H1 (cell line): ENCODE measurements around the gene FAS. TPM values are rescaled to one million over a fixed set of nuclear protein-coding genes. Genes with fewer than 3 reads are reported as not detected.

Experiments
- CHD7 ChIP-seq: fragments of 300-600 bp; sonication (generic); IDR thresholded peaks from 2 replicates; pipeline ENCODE4 v1.7.1; 2012; ENCODE audit warnings: low read length, moderate library complexity, mild to moderate bottlenecking, inconsistent platforms; ENCODE audit not compliant: insufficient replicate concordance
- SRF ChIP-seq: IDR thresholded peaks from 2 replicates; pipeline ENCODE4 v1.6.1; 2011; ENCODE audit warnings: mild to moderate bottlenecking, low read depth, low read length, moderate library complexity
- polyA plus RNA-seq, 7 experiments: library from polyadenylated mRNA; depleted of rRNA in 3 of 7; stranded (reverse) in 5 of 7; unstranded in 2 of 7; fragments of >200 nt in 5 of 7; fragments of 200-250 nt in 2 of 7; gene quantifications; 1 replicate in 5 of 7; 2 replicates in 1 of 7; 4 replicates in 1 of 7; pipeline versions ENCODE4 v1.2.1 to v1.2.3, GENCODE V29; 2011 to 2013; ENCODE audit warnings: missing spikeins in 2 of 7, mixed read lengths in 2 of 7
- total RNA-seq: library from RNA; stranded (reverse); fragmentation: NEBNext Ultra II Directional; extraction: Animal tissue kit (Norgen Biotek cat#: 25700); gene quantifications from 2 replicates; pipeline ENCODE4 v1.2.1, GENCODE V29; 2021

Gene FAS
- total and polyA plus RNA-seq, 2 of the 8 experiments (the other 6 are each of a cell fraction or from before 2014, with no cell fraction given): 4.0 to 6.7 TPM

GRCh38 chr10:88952647-88953111 is 37.9 kb upstream of the FAS start, which contains the start of gene ACTA2 (continued):
- no peak for TF ChIP-seq CHD7
- no peak for TF ChIP-seq SRF
